DOHH2 (cell line): ENCODE results near the gene PEX19.

Experiments used
- H3F3A ChIP-seq: fragments of 200-600 bp; sonication (generic), shearing (Covaris generic); 2 replicates; pipeline ENCODE4 v1.6.0; 2016; ENCODE audit warnings: antibody characterized with exemption, mild to moderate bottlenecking; ENCODE audit not compliant: control insufficient read depth, insufficient read depth
- H3K27ac ChIP-seq: fragments of 200-600 bp; sonication (generic); 2 replicates; pipeline ENCODE4 v1.5.1; 2014; ENCODE audit warnings: low read depth, mild to moderate bottlenecking, low read length, moderate library complexity
- H3K27me3 ChIP-seq: fragments of 200-600 bp; sonication (generic); 2 replicates; pipeline ENCODE4 v1.6.1; 2014; ENCODE audit warnings: mild to moderate bottlenecking, low read length, mixed read lengths; ENCODE audit not compliant: control insufficient read depth
- H3K36me3 ChIP-seq: fragments of 200-600 bp; sonication (generic); 2 replicates; pipeline ENCODE4 v1.6.1; 2014; ENCODE audit warnings: mild to moderate bottlenecking, low read length, moderate library complexity, mixed read lengths; ENCODE audit not compliant: control insufficient read depth
- H3K4me1 ChIP-seq: fragments of 200-600 bp; sonication (generic); 2 replicates; pipeline ENCODE4 v1.6.1; 2014; ENCODE audit warnings: mild to moderate bottlenecking, low read length, mixed read lengths; ENCODE audit not compliant: control insufficient read depth
- H3K4me2 ChIP-seq: fragments of 200-600 bp; sonication (generic); 2 replicates; pipeline ENCODE4 v1.6.0; 2014; ENCODE audit warnings: mild to moderate bottlenecking, low read length, moderate library complexity
- H3K4me3 ChIP-seq: fragments of 200-600 bp; sonication (generic); 2 replicates; pipeline ENCODE4 v1.5.1; 2014; ENCODE audit warnings: mild to moderate bottlenecking, low read length, mixed read lengths
- H3K79me2 ChIP-seq: fragments of 200-600 bp; sonication (generic); 2 replicates; pipeline ENCODE4 v1.6.1; 2014; ENCODE audit warnings: mild to moderate bottlenecking, low read length, mixed read lengths; ENCODE audit not compliant: control insufficient read depth
- H3K9me2 ChIP-seq: fragments of 200-600 bp; sonication (generic); replicated peaks from 2 replicates; pipeline ENCODE4 v1.6.1; 2014; ENCODE audit warnings: mild to moderate bottlenecking, low read length, mixed read lengths; ENCODE audit not compliant: control insufficient read depth
- H3K9me3 ChIP-seq: fragments of 200-600 bp; sonication (generic); 2 replicates; pipeline ENCODE4 v1.6.1; 2014; ENCODE audit warnings: antibody characterized with exemption, low read length, mixed read lengths; ENCODE audit not compliant: control insufficient read depth, insufficient read depth
- H4K20me1 ChIP-seq: fragments of 200-600 bp; sonication (generic); 2 replicates; pipeline ENCODE4 v1.6.0; 2014; ENCODE audit warnings: low read depth, mild to moderate bottlenecking, antibody characterized with exemption, low read length, moderate library complexity; ENCODE audit not compliant: control insufficient read depth, insufficient read depth
- EZH2phosphoT487 ChIP-seq: fragments of 200-600 bp; sonication (generic); IDR thresholded peaks from 2 replicates; pipeline ENCODE4 v1.6.1; 2017; ENCODE audit warnings: borderline replicate concordance, mild to moderate bottlenecking, antibody characterized with exemption, low read length, moderate library complexity, mixed read lengths
- TF ChIP-seq, protein P1 (sequence below): fragments of 200-600 bp; sonication (generic); IDR thresholded peaks from one replicate; pipeline ENCODE4 v1.5.1; 2014; ENCODE audit warnings: antibody characterized with exemption, mild to moderate bottlenecking, low read depth, low read length; ENCODE audit not compliant: poor library complexity, severe bottlenecking

The PEX19 gene

DNA sequence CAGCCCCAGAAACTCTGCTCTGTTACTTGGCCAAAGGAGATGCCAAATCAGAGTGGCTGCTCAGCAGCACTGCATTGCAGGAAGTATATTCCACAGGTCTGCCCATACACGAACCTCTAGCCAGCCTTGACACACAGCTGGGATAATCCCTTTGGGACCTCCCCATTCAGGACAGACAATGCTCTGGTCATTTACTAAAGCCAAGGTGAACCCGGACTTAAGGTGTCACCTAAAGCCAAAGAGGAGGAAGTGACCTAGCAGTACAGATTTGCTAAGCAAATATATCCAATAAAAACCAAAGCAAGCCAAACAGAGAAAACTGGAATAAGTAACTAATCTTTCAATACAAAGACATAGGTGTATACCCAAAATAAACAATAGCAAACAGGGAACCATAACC, 30.4 kb upstream of the PEX19 start:
- no peaks in the 10 kb centered on the region for H3K9me3 ChIP-seq
- no peaks in the 10 kb centered on the region for H4K20me1 ChIP-seq
- TF ChIP-seq, protein P1, sequence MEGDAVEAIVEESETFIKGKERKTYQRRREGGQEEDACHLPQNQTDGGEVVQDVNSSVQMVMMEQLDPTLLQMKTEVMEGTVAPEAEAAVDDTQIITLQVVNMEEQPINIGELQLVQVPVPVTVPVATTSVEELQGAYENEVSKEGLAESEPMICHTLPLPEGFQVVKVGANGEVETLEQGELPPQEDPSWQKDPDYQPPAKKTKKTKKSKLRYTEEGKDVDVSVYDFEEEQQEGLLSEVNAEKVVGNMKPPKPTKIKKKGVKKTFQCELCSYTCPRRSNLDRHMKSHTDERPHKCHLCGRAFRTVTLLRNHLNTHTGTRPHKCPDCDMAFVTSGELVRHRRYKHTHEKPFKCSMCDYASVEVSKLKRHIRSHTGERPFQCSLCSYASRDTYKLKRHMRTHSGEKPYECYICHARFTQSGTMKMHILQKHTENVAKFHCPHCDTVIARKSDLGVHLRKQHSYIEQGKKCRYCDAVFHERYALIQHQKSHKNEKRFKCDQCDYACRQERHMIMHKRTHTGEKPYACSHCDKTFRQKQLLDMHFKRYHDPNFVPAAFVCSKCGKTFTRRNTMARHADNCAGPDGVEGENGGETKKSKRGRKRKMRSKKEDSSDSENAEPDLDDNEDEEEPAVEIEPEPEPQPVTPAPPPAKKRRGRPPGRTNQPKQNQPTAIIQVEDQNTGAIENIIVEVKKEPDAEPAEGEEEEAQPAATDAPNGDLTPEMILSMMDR: no peak
- no peak for TF ChIP-seq EZH2phosphoT487
- H3K27me3 ChIP-seq: no peaks in the 10 kb centered on the region
- H3K36me3 ChIP-seq: peaks cover 89% of the 10 kb centered on the region
- H3K27ac ChIP-seq: no peak overlapping the region
- H3K4me1 ChIP-seq: no peaks in the 10 kb centered on the region
- H3K4me2 ChIP-seq: no peak overlapping the region
- no peak overlapping the region for H3K4me3 ChIP-seq
- H3K79me2 ChIP-seq: peaks cover 22% of the 10 kb centered on the region
- H3K9me2 ChIP-seq: no peaks in the 10 kb centered on the region
- H3F3A ChIP-seq: no peaks in the 10 kb centered on the region

DNA sequence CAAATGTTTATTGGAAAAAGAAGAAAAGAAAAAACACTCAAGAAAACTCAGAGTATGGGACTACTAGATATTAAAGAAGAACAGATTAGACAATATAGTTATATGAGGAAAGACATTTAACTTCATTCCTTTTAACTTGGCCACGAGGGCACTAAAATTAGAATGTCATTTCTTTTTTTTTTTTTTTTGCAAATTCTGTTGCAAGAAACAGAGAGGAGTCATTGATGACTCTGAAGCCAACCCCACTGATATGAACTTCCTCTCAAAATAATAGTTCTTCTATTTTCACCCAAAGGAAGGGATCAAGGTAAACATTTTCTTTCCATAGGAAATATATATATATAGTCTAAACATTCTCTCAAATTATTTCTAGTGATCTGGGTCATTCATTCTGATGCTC, 24.6 kb upstream of the PEX19 start:
- Histone ChIP-seq H3F3A (0 out of 2 replicates have a peak, but pooled peaks cover 2% of the 10 kb centered on the region), H3K4me1 (peaks cover 29% of the 10 kb centered on the region), H3K9me2 (no peaks in the 10 kb centered on the region), H3K4me2 (no peak overlapping the region), H3K79me2 (no peaks in the 10 kb centered on the region), H3K9me3 (no peaks in the 10 kb centered on the region), H3K36me3 (peaks cover 88% of the 10 kb centered on the region), H3K4me3 (no peak overlapping the region), H3K27me3 (no peaks in the 10 kb centered on the region), H3K27ac (no peak overlapping the region), H4K20me1 (no peaks in the 10 kb centered on the region)
- TF ChIP-seq, protein P1: no peak
- no peak for TF ChIP-seq EZH2phosphoT487

DNA sequence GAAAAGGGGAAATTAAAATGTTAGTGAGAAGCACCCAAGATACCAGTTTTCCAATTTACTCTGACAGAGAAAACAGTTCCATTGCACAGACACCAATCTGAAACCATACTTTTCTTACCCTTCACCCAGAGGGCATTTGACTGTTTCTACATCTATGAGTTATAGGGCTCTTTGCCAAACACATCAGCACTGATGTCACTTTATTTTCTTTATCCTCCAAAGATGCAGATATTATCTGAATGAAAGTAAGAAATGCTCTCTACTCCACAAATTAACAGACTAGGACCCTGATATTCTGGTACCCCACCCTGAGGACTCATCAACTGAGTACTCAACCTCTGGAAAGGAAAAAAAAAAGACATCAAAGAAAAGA, 24.2 kb upstream of the PEX19 start:
- Histone ChIP-seq H3K9me2 (no peaks in the 10 kb centered on the region), H3K27me3 (no peaks in the 10 kb centered on the region), H3K4me2 (no peak overlapping the region), H3K36me3 (peaks cover 87% of the 10 kb centered on the region), H3K79me2 (no peaks in the 10 kb centered on the region), H3K27ac (no peak overlapping the region), H3F3A (0 out of 2 replicates have a peak, but pooled peaks cover 2% of the 10 kb centered on the region), H3K4me1 (peaks cover 29% of the 10 kb centered on the region), H4K20me1 (no peaks in the 10 kb centered on the region), H3K9me3 (no peaks in the 10 kb centered on the region), H3K4me3 (no peak overlapping the region)
- TF ChIP-seq, protein P1: no peak
- TF ChIP-seq EZH2phosphoT487: no peak
